Loucy (cell line): ENCODE data around the gene RTP2.

Experiments used
- EZH2phosphoT487 ChIP-seq: fragments of 200-600 bp; IDR thresholded peaks from 2 replicates; pipeline ENCODE4 v1.6.1; 2018; ENCODE audit warnings: antibody characterized with exemption, mild to moderate bottlenecking, moderate library complexity, borderline replicate concordance
- TF ChIP-seq, protein P1 (sequence below): fragments of 200-600 bp; sonication (generic); conservative IDR thresholded peaks from 2 replicates; pipeline ENCODE4 v1.5.1; 2014; ENCODE audit warnings: mild to moderate bottlenecking, antibody characterized with exemption, low read length

DNA sequence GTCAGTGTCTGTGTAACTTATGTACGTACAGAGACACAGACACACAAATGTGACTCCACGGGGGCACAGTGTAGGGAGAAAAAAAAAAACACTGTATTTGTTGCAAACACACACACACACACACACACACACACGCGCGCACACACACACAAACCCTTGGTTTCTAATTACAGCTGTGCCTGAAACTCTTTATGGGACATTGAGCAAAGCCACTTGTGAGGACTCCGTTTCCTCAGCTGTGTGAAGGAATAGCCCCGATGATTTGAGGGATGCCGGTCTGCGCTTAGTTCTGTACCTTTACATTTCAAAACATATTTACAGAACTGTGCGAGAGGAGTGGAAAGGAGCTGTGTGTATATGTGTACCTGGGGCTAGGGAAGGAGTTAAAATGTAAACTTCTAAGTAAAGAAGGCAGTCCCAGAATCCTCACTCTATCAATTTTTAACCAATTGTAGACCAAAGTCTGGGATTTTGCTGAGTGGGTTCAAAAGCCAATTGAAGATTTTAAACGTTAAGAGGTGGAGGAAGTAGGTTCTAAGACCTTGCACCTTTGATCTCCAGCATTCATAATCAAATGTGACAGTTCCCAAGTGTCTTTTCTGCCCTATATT is 48.3 kb upstream of the RTP2 start:
- TF ChIP-seq, protein P1, sequence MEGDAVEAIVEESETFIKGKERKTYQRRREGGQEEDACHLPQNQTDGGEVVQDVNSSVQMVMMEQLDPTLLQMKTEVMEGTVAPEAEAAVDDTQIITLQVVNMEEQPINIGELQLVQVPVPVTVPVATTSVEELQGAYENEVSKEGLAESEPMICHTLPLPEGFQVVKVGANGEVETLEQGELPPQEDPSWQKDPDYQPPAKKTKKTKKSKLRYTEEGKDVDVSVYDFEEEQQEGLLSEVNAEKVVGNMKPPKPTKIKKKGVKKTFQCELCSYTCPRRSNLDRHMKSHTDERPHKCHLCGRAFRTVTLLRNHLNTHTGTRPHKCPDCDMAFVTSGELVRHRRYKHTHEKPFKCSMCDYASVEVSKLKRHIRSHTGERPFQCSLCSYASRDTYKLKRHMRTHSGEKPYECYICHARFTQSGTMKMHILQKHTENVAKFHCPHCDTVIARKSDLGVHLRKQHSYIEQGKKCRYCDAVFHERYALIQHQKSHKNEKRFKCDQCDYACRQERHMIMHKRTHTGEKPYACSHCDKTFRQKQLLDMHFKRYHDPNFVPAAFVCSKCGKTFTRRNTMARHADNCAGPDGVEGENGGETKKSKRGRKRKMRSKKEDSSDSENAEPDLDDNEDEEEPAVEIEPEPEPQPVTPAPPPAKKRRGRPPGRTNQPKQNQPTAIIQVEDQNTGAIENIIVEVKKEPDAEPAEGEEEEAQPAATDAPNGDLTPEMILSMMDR: no peak
- TF ChIP-seq EZH2phosphoT487: no peak
